Panc1 (cell line): ENCODE data around the gene POLD3. TPM values are rescaled to one million over a fixed set of nuclear protein-coding genes. Genes with fewer than 3 reads are reported as not detected.
A peak's percentile ranks its signal among the peaks of the same experiment; 100 is the strongest.

Source experiments
- ATAC-seq: fragments of 200-7000 bp; cut with Tn5 transposase; 2 replicates; pipeline ENCODE4 v1.9.1; 2020; ENCODE audit warnings: mild to moderate bottlenecking, moderate library complexity
- BruUV-seq: library from RNA; stranded (reverse); fragments of 400-500 nt; replicated peaks from 2 replicates; lab custom pipeline; 2021; lab: Mats Ljungman, UMichigan
- CTCF ChIA-PET: fragments of 300-600 bp; sonication (Branson Sonifier 250); formaldehyde crosslinking; loops from one replicate; lab custom pipeline; 2022; ENCODE audit warnings: antibody characterized with exemption; lab: Charles Lee
- POLR2A ChIA-PET: fragments of 300-600 bp; sonication (Branson Sonifier 250); formaldehyde crosslinking; loops from one replicate; lab custom pipeline; 2022; ENCODE audit warnings: antibody characterized with exemption; lab: Charles Lee
- DNase-seq: peaks from one replicate; pipeline ENCODE4 v3.0.0-alpha.2; 2010; ENCODE audit warnings: low read depth, low spot score
- H3K27ac ChIP-seq: 2 replicates; pipeline ENCODE4 v1.5.1; 2011; ENCODE audit warnings: mild to moderate bottlenecking, low read length, inconsistent platforms
- H3K27me3 ChIP-seq: fragments of 200-500 bp; sonication (Bioruptor generic); 2 replicates; pipeline ENCODE4 v1.6.0; 2014; ENCODE audit warnings: low read length, inconsistent platforms; ENCODE audit not compliant: control insufficient read depth, insufficient read depth
- H3K36me3 ChIP-seq: fragments of 200-500 bp; sonication (Bioruptor generic); 2 replicates; pipeline ENCODE4 v1.5.1; 2014; ENCODE audit warnings: inconsistent platforms, mild to moderate bottlenecking, low read length, moderate library complexity; ENCODE audit not compliant: control insufficient read depth, insufficient read depth
- H3K4me1 ChIP-seq: 2 replicates; pipeline ENCODE4 v1.5.1; 2011; ENCODE audit warnings: inconsistent platforms, mild to moderate bottlenecking, low read length, moderate library complexity; ENCODE audit not compliant: control insufficient read depth, insufficient read depth
- H3K4me3 ChIP-seq, 2 experiments: 2 replicates each; pipeline ENCODE4 v1.5.1; 2011 to 2012; ENCODE audit warnings: low read depth in 2 of 2, low read length in 2 of 2, mild to moderate bottlenecking in 2 of 2, inconsistent platforms in 1 of 2, moderate library complexity in 1 of 2
- H3K9me3 ChIP-seq: fragments of 200-500 bp; sonication (Bioruptor generic); 2 replicates; pipeline ENCODE4 v1.5.1; 2014; ENCODE audit warnings: low read depth, mild to moderate bottlenecking, inconsistent platforms, low read length, moderate library complexity; ENCODE audit not compliant: control insufficient read depth, insufficient read depth
- POLR2AphosphoS5 ChIP-seq: IDR thresholded peaks from 2 replicates; pipeline ENCODE4 v1.6.1; 2012; ENCODE audit warnings: mild to moderate bottlenecking, low read depth, low read length, moderate library complexity
- SIN3A ChIP-seq: IDR thresholded peaks from 2 replicates; pipeline ENCODE4 v1.6.1; 2012; ENCODE audit warnings: low read depth, mild to moderate bottlenecking, low read length, moderate library complexity, borderline replicate concordance; ENCODE audit not compliant: insufficient read depth
- TCF7L2 ChIP-seq: IDR thresholded peaks from 2 replicates; pipeline ENCODE4 v1.6.1; 2011; ENCODE audit warnings: mild to moderate bottlenecking, low read depth, low read length, inconsistent platforms
- in situ Hi-C: cut with HindIII; loops from 2 replicates; pipeline ENCODE4 v1.10.0; 2016; ENCODE audit warnings: low sequenced_read_pairs, low pct_unique_long_range_greater_than_20kb
- intact Hi-C: fragments of 100-400 bp; cut with micrococcal nuclease; formaldehyde crosslinking; loops from one replicate; pipeline ENCODE4 v1.10.0; 2022; ENCODE audit not compliant: unreplicated experiment
- total RNA-seq: library from RNA; stranded (reverse); gene quantifications from one replicate; pipeline ENCODE4 v1.2.1, GENCODE V29; 2021; ENCODE audit not compliant: unreplicated experiment
- TF ChIP-seq, protein P1 (sequence below), 2 experiments: IDR thresholded peaks; 2 replicates each; pipeline ENCODE4 v1.6.1; 2011 to 2012; ENCODE audit warnings: low read depth in 2 of 2, control low read depth in 1 of 2, low read length in 1 of 2, mild to moderate bottlenecking in 1 of 2, moderate library complexity in 1 of 2; ENCODE audit not compliant: insufficient read depth in 1 of 2
- TF ChIP-seq, protein P2 (sequence below): fragments of 450-650 bp; IDR thresholded peaks from 2 replicates; pipeline ENCODE4 v1.5.1; 2017; ENCODE audit warnings: mild to moderate bottlenecking

The POLD3 gene
- total RNA-seq, 1 experiment from 2014 or later = 31.7 TPM

DNA sequence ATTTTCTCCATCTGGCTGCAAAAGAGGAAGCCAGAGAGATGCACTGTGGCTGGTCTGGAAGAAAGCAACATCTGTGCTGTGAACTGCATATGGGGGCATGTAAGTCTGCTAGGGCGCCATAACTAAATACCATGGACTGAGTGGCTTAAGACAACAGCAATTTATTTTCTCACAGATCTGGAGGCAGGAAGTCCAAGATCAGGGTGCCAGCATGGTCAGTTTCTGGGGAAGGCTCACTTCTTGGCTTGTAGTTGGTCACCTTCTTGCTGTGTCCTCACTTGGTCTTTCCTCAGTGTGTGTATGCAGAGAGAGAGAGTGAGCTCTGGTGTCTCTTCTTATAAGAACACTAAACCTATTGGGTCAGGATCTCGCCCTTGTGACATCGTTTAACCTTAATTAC, 34.9 kb upstream of the POLD3 start:
- in situ Hi-C loops = no loop called here
- ChIA-PET POLR2A (no interaction called here), CTCF (no interaction called here)
- DNase-seq (no peak), ATAC-seq (no peak)
- H3K9me3 ChIP-seq = no peaks in the 10 kb centered on the region
- peaks cover 2% of the 10 kb centered on the region; the same call in 1 of the 2 replicates for H3K27me3 ChIP-seq
- H3K36me3 ChIP-seq = no peaks in the 10 kb centered on the region
- intact Hi-C loops = no loop called here
- no peak for TF ChIP-seq SIN3A
- TF ChIP-seq TCF7L2 = no peak
- TF ChIP-seq, protein P1, sequence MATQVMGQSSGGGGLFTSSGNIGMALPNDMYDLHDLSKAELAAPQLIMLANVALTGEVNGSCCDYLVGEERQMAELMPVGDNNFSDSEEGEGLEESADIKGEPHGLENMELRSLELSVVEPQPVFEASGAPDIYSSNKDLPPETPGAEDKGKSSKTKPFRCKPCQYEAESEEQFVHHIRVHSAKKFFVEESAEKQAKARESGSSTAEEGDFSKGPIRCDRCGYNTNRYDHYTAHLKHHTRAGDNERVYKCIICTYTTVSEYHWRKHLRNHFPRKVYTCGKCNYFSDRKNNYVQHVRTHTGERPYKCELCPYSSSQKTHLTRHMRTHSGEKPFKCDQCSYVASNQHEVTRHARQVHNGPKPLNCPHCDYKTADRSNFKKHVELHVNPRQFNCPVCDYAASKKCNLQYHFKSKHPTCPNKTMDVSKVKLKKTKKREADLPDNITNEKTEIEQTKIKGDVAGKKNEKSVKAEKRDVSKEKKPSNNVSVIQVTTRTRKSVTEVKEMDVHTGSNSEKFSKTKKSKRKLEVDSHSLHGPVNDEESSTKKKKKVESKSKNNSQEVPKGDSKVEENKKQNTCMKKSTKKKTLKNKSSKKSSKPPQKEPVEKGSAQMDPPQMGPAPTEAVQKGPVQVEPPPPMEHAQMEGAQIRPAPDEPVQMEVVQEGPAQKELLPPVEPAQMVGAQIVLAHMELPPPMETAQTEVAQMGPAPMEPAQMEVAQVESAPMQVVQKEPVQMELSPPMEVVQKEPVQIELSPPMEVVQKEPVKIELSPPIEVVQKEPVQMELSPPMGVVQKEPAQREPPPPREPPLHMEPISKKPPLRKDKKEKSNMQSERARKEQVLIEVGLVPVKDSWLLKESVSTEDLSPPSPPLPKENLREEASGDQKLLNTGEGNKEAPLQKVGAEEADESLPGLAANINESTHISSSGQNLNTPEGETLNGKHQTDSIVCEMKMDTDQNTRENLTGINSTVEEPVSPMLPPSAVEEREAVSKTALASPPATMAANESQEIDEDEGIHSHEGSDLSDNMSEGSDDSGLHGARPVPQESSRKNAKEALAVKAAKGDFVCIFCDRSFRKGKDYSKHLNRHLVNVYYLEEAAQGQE (IDR thresholded peaks at IDR 0.05; ENCODE audit: insufficient read depth in 1 of 2, low read depth in 2 of 2, low read length in 1 of 2) = no peak
- TF ChIP-seq, protein P2, sequence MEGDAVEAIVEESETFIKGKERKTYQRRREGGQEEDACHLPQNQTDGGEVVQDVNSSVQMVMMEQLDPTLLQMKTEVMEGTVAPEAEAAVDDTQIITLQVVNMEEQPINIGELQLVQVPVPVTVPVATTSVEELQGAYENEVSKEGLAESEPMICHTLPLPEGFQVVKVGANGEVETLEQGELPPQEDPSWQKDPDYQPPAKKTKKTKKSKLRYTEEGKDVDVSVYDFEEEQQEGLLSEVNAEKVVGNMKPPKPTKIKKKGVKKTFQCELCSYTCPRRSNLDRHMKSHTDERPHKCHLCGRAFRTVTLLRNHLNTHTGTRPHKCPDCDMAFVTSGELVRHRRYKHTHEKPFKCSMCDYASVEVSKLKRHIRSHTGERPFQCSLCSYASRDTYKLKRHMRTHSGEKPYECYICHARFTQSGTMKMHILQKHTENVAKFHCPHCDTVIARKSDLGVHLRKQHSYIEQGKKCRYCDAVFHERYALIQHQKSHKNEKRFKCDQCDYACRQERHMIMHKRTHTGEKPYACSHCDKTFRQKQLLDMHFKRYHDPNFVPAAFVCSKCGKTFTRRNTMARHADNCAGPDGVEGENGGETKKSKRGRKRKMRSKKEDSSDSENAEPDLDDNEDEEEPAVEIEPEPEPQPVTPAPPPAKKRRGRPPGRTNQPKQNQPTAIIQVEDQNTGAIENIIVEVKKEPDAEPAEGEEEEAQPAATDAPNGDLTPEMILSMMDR = no peak
- no peak for TF ChIP-seq POLR2AphosphoS5
- no TSS peak for BruUV-seq
- no peaks in the 10 kb centered on the region for H3K4me1 ChIP-seq
- H3K27ac ChIP-seq = no peak overlapping the region
- H3K4me3 ChIP-seq = no peak overlapping the region

DNA sequence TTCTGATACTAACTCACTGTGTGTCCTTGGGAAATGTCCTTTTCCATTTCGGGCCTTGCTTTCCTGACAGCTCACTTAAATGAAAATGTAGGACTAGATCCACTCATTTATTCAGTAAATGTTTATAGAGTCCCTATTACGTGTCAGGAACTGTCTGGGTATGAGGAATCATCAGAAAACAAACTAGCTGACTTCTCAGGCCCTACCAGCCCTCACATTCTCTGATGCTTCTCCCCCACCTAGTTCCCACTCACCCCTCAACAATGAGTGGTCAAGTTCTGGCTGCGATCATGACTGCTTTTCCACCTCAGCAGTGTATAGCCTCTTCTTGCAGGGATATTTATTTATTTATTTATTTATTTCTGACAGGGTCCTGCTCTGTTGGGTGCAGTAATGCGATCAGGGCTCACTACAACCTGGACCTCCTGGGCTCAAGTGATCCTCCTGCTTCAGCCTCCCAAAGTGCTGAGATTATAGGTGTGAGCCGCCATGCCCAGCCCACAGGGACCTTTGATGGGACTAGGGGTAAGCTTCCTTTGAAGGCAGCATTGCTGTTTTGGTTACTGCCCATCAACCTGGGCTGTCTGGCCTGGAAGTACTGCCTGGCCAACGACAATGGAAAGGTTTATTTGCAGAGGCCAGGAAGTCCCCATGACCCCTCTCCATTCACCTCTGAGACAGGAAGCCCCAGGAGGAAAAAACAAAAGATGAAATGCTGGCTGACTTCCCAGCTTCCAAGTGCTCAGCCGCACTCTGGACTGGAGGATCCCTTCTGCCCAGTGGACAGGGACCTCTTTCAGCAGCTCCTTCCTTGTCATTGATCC, 33.1 kb upstream of the POLD3 start:
- H3K4me3 ChIP-seq = no peak overlapping the region
- intact Hi-C loops = no loop called here
- BruUV-seq = no TSS peak
- ChIA-PET CTCF (interaction anchor here (0.5 kb wide), 1 partner anchor 22 kb away, joined by 6 read pairs; no protein-coding TSS in a partner anchor), POLR2A (interaction anchor here (0.6 kb wide), 1 partner anchor 103 kb away, joined by 5 read pairs; no protein-coding TSS in a partner anchor)
- no peaks in the 10 kb centered on the region for H3K9me3 ChIP-seq
- no peak for DNase-seq
- no peak overlapping the region for H3K27ac ChIP-seq
- H3K4me1 ChIP-seq = no peaks in the 10 kb centered on the region
- H3K27me3 ChIP-seq = peaks cover 2% of the 10 kb centered on the region; the same call in 1 of the 2 replicates
- TF ChIP-seq, protein P1 (IDR thresholded peaks at IDR 0.05; ENCODE audit: insufficient read depth in 1 of 2, low read depth in 2 of 2, low read length in 1 of 2) = no peak
- TF ChIP-seq SIN3A (no peak), TCF7L2 (no peak), POLR2AphosphoS5 (no peak)
- TF ChIP-seq, protein P2 = no peak
- H3K36me3 ChIP-seq = no peaks in the 10 kb centered on the region
- ATAC-seq = peak; percentile 51; the same call in 1 of the 2 replicates
- in situ Hi-C loops = no loop called here
